ENCODE measurements around the gene MRPL1.

GRCh38 chr4:77861495-77861894, 1.1 kb upstream of the MRPL1 start:
- TF ChIP-seq ZNF274 (IDR thresholded peaks at IDR 0.05; ENCODE audit: low read depth, low read length), result no peak
- TF ChIP-seq SUZ12 (IDR thresholded peaks at IDR 0.05; ENCODE audit: extremely low read depth, insufficient read depth, insufficient read length), result no peak
- TF ChIP-seq YY1 (IDR thresholded peaks at IDR 0.05; ENCODE audit: insufficient read depth, insufficient read length), result no peak

Data from NT2/D1 (cell line).